Measurements from ENCODE around the gene EPHB2.
A peak's percentile ranks its signal among the peaks of the same experiment; 100 is the strongest.
"Not testable (repeated sequence)": the region's sequence is repeated elsewhere in the genome, so short reads cannot be mapped to it uniquely, and the experiment has no call there.

Gene EPHB2

DNA sequence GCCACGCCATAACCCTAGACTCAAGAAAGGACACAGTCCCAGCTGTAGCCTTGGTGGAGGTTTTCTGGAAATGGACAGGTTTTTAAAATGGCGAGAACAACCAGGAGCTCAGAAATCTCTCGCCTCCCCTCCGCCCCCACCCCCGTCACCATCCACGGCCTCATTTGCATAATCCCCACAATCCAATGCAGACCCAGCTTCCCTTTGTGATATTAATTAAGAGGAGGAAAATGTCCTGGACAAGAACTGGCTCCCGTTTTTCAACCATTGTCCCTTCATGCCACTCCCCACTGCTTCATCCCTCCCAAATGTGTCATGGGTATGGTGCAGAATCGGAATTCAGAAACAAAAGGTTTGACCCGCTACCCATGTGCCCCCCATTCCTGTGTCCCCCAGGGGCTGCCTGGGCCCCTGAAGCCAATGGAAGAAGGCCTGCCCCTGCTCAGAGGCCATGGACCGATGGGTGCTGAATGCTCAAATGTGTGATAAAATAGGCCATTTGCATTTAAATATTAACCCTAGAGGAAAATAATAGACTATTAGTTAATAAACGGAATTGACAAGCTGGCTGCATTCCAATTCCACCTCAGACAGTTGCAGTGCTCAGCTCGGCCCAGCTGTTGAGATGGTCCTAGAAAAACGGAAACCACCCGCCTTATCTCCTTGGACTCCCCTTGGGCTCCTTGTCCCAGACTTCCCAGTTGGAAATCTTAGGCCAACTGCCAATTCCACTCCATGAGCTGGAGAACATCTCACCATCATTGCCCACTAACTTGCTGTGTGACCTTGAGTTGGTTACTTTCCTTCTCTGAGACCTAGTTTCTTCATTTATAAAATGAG, 10.7 kb upstream of the EPHB2 start:
- DNase-seq (ENCODE audit: low spot score): no peak
- TF ChIP-seq, protein P1, sequence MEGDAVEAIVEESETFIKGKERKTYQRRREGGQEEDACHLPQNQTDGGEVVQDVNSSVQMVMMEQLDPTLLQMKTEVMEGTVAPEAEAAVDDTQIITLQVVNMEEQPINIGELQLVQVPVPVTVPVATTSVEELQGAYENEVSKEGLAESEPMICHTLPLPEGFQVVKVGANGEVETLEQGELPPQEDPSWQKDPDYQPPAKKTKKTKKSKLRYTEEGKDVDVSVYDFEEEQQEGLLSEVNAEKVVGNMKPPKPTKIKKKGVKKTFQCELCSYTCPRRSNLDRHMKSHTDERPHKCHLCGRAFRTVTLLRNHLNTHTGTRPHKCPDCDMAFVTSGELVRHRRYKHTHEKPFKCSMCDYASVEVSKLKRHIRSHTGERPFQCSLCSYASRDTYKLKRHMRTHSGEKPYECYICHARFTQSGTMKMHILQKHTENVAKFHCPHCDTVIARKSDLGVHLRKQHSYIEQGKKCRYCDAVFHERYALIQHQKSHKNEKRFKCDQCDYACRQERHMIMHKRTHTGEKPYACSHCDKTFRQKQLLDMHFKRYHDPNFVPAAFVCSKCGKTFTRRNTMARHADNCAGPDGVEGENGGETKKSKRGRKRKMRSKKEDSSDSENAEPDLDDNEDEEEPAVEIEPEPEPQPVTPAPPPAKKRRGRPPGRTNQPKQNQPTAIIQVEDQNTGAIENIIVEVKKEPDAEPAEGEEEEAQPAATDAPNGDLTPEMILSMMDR (IDR thresholded peaks at IDR 0.05; ENCODE audit: extremely low read depth, insufficient read depth, missing control alignments): no peak
- in situ Hi-C loops (cut with MboI; ENCODE audit: low pct_unique_long_range_greater_than_20kb, low sequenced_read_pairs, unreplicated experiment): loop anchor here (25.0 kb wide), 1 partner anchor 187 kb away; no protein-coding TSS in a partner anchor

DNA sequence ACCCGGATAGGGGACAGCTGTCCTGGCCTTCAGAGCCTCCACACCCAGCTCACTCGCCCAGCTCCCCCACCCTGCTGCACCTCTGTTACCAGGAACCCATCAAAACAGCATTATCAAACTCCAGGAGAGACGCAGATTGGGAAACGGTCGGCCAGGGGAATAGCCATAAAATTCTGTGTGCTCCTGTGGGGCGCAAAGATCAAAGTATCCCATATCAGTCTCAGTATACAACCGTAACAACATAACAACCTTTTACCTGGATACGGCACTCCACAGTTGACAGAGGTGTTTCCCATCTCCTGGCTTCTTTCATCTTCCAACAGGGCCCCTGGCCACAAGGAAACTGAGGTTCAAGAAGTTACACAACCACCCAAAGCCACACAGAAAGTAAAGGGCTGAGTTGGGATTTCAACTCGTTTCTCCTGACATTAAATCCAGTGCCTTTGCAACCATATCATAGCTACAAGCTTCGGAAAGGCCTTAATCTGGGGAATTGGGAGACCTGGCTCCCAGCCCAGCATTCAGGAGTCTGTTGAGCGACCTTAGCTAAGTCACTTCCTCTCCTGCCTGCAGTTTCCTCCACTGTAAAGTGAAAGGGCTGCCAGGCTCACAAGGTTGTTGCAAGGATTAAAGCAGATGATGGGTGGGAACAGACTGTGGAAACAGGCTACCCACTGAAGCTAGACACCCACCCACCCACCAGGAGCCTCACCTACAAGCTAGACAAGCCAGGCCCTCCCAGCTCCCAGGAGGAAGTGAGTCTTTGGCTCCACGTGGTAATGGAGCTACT, 8.1 kb upstream of the EPHB2 start:
- TF ChIP-seq, protein P1 (IDR thresholded peaks at IDR 0.05; ENCODE audit: extremely low read depth, insufficient read depth, missing control alignments): no peak
- no peak for DNase-seq (ENCODE audit: low spot score)
- in situ Hi-C loops (cut with MboI; ENCODE audit: low pct_unique_long_range_greater_than_20kb, low sequenced_read_pairs, unreplicated experiment): loop anchor here (25.0 kb wide), 1 partner anchor 185 kb away; no protein-coding TSS in a partner anchor

DNA sequence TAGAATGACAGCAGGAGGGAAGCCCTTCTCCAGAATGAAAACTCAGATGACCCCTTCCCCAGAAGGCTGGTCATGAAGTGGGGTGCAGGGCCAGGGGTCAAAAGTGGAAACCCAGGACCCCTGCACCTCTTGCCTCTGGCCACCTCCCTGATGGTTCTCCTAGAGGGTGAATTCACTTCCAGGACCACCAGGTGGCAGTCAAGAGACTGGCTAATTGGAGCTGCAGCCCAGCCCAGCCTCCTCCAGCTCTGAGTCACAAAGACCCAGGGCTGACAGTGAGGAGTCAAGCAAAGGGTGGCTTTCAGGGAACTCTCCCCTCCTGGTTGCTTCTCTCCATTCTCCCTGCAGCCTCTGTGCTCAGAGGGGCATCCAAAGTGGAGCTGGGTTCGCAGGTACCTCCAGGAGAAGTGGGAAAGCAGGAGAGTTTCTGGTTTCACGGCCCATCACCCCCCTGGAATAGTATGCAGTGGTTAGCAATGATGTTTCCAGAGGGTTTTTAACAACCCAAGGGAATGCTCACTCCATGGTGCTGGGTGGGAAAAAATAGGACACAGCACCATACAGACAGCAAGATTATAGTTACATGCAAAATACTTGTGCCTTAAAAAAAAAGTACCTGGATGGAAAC, 6.1 kb upstream of the EPHB2 start:
- DNase-seq (ENCODE audit: low spot score): peak; percentile 81
- TF ChIP-seq, protein P1 (IDR thresholded peaks at IDR 0.05; ENCODE audit: extremely low read depth, insufficient read depth, missing control alignments): peak; percentile 84
- in situ Hi-C loops (cut with MboI; ENCODE audit: low pct_unique_long_range_greater_than_20kb, low sequenced_read_pairs, unreplicated experiment): loop anchor here (25.0 kb wide), 1 partner anchor 183 kb away; no protein-coding TSS in a partner anchor

DNA sequence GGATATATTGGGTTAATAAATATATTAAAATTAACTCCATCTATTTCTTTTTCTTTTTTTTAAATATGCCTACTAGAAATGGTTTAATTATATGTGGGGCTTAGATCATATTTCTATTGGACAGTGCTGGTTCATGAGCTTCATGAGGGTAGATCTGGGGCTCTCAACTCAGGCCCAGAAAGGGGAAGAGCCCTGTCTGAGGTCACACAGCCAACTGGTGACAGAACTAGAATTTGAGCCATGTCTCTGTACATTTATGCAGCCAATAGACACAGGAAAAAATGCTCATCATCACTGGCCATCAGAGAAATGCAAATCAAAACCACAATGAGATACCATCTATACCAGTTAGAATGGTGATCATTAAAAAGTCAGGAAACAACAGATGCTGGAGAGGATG, 5.1 kb upstream of the EPHB2 start:
- in situ Hi-C loops (cut with MboI; ENCODE audit: low pct_unique_long_range_greater_than_20kb, low sequenced_read_pairs, unreplicated experiment): loop anchor here (25.0 kb wide), 1 partner anchor 182 kb away; no protein-coding TSS in a partner anchor
- no peak for DNase-seq (ENCODE audit: low spot score)

DNA sequence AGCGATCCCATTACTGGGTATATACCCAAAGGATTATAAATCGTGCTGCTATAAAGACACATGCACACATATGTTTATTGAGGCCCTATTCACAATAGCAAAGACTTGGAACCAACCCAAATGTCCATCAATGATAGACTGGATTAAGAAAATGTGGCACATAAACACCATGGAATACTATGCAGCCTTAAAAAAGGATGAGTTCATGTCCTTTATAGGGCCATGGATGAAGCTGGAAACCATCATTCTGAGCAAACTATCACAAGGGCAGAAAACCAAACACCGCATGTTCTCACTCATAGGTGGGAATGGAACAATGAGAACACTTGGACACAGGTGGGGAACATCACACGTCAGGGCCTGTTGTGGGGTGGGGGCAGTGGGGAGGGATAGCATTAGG, 4.5 kb upstream of the EPHB2 start:
- in situ Hi-C loops (cut with MboI; ENCODE audit: low pct_unique_long_range_greater_than_20kb, low sequenced_read_pairs, unreplicated experiment): loop anchor here (25.0 kb wide), 1 partner anchor 181 kb away; no protein-coding TSS in a partner anchor
- DNase-seq (ENCODE audit: low spot score): not testable (repeated sequence)

More for the DNA sequence above, 5.1 kb upstream of the EPHB2 start:
- TF ChIP-seq, protein P1 (IDR thresholded peaks at IDR 0.05; ENCODE audit: extremely low read depth, insufficient read depth, missing control alignments): no peak

DNA sequence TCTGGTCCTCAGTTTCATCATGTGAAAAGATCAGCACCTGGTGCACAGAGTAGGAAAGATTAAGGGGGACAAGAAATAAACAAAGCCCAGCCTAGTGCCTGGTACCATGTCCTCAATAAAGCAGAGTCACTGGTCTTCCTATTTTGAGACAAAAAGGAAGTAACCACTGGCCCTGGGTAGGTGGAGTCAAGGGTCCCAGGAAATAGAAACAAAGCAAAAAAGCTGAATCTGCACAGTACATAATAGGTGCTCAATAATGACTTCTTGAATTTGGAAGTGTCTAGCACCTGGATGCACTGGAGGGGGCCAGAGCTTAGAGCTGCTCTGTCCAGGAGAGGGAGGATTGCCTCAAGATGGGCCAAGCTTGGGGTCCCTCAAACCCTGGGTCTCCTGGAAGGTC, 1.9 kb upstream of the EPHB2 start:
- DNase-seq (ENCODE audit: low spot score): no peak
- TF ChIP-seq, protein P1 (IDR thresholded peaks at IDR 0.05; ENCODE audit: extremely low read depth, insufficient read depth, missing control alignments): no peak
- in situ Hi-C loops (cut with MboI; ENCODE audit: low pct_unique_long_range_greater_than_20kb, low sequenced_read_pairs, unreplicated experiment): loop anchor here (25.0 kb wide), 1 partner anchor 179 kb away; no protein-coding TSS in a partner anchor
